HepG2 (cell line): ENCODE results near the gene ACTL8.

ENCODE experiments used
- POLR2A ChIP-seq, 2 experiments: IDR thresholded peaks; 2 replicates each; pipeline ENCODE4 v1.6.1; 2011; ENCODE audit warnings: low read depth in 2 of 2, low read length in 2 of 2, mild to moderate bottlenecking in 1 of 2, moderate library complexity in 1 of 2; ENCODE audit not compliant: insufficient read depth in 1 of 2
- TF ChIP-seq, protein P1 (sequence below): IDR thresholded peaks from 2 replicates; pipeline ENCODE4 v1.6.1; 2012; ENCODE audit warnings: low read depth, low read length, improper control_type of control experiment
- TF ChIP-seq, protein P2 (sequence below): sonication (generic); formaldehyde crosslinking; IDR thresholded peaks from 2 replicates; pipeline ENCODE4 v1.5.0; 2020; ENCODE audit warnings: mild to moderate bottlenecking, missing genetic modification reagents, moderate library complexity
- TF ChIP-seq, protein P3 (sequence below): sonication (generic); formaldehyde crosslinking; IDR thresholded peaks from 2 replicates; pipeline ENCODE4 v1.5.1; 2020; ENCODE audit warnings: mild to moderate bottlenecking, missing genetic modification reagents, moderate library complexity
- TF ChIP-seq, protein P4 (sequence below): IDR thresholded peaks from 2 replicates; pipeline ENCODE4 v1.6.1; 2012; ENCODE audit warnings: low read length, improper control_type of control experiment
- TF ChIP-seq, protein P5 (sequence below): sonication (generic); formaldehyde crosslinking; conservative IDR thresholded peaks from 2 replicates; pipeline ENCODE4 v1.5.0; 2020; ENCODE audit warnings: missing genetic modification reagents
- TF ChIP-seq, protein P6 (sequence below): sonication (generic); formaldehyde crosslinking; IDR thresholded peaks from 2 replicates; pipeline ENCODE4 v1.4.0; 2020; ENCODE audit warnings: mild to moderate bottlenecking, missing genetic modification reagents
- TF ChIP-seq, protein P7 (sequence below): sonication (generic); formaldehyde crosslinking; IDR thresholded peaks from 2 replicates; pipeline ENCODE4 v1.8.1; 2022; ENCODE audit warnings: mild to moderate bottlenecking, missing genetic modification reagents

DNA sequence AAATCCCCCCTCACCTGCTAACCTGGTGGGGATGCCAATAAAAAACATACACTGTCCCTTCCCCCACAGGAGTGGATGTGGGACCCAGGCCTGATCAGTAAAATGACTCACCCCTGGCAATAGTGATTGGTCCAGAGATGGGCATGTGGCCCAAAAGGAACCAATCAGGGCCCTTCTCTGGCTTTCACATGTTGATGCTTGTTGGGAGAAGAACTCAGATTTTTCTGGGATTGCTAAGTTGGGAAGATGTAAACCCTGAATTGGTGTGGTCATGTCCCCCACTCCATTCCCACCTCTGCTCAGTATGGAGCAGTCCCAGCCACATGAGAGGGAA is 43.6 kb upstream of the ACTL8 start:
- TF ChIP-seq, protein P1, sequence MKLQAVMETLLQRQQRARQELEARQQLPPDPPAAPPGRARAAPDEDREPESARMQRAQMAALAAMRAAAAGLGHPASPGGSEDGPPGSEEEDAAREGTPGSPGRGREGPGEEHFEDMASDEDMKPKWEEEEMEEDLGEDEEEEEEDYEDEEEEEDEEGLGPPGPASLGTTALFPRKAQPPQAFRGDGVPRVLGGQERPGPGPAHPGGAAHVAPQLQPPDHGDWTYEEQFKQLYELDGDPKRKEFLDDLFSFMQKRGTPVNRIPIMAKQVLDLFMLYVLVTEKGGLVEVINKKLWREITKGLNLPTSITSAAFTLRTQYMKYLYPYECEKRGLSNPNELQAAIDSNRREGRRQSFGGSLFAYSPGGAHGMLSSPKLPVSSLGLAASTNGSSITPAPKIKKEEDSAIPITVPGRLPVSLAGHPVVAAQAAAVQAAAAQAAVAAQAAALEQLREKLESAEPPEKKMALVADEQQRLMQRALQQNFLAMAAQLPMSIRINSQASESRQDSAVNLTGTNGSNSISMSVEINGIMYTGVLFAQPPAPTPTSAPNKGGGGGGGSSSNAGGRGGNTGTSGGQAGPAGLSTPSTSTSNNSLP: no peak
- TF ChIP-seq, protein P2, sequence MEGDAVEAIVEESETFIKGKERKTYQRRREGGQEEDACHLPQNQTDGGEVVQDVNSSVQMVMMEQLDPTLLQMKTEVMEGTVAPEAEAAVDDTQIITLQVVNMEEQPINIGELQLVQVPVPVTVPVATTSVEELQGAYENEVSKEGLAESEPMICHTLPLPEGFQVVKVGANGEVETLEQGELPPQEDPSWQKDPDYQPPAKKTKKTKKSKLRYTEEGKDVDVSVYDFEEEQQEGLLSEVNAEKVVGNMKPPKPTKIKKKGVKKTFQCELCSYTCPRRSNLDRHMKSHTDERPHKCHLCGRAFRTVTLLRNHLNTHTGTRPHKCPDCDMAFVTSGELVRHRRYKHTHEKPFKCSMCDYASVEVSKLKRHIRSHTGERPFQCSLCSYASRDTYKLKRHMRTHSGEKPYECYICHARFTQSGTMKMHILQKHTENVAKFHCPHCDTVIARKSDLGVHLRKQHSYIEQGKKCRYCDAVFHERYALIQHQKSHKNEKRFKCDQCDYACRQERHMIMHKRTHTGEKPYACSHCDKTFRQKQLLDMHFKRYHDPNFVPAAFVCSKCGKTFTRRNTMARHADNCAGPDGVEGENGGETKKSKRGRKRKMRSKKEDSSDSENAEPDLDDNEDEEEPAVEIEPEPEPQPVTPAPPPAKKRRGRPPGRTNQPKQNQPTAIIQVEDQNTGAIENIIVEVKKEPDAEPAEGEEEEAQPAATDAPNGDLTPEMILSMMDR: no peak
- TF ChIP-seq, protein P3, sequence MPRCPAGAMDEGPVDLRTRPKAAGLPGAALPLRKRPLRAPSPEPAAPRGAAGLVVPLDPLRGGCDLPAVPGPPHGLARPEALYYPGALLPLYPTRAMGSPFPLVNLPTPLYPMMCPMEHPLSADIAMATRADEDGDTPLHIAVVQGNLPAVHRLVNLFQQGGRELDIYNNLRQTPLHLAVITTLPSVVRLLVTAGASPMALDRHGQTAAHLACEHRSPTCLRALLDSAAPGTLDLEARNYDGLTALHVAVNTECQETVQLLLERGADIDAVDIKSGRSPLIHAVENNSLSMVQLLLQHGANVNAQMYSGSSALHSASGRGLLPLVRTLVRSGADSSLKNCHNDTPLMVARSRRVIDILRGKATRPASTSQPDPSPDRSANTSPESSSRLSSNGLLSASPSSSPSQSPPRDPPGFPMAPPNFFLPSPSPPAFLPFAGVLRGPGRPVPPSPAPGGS: no peak
- TF ChIP-seq, protein P4, sequence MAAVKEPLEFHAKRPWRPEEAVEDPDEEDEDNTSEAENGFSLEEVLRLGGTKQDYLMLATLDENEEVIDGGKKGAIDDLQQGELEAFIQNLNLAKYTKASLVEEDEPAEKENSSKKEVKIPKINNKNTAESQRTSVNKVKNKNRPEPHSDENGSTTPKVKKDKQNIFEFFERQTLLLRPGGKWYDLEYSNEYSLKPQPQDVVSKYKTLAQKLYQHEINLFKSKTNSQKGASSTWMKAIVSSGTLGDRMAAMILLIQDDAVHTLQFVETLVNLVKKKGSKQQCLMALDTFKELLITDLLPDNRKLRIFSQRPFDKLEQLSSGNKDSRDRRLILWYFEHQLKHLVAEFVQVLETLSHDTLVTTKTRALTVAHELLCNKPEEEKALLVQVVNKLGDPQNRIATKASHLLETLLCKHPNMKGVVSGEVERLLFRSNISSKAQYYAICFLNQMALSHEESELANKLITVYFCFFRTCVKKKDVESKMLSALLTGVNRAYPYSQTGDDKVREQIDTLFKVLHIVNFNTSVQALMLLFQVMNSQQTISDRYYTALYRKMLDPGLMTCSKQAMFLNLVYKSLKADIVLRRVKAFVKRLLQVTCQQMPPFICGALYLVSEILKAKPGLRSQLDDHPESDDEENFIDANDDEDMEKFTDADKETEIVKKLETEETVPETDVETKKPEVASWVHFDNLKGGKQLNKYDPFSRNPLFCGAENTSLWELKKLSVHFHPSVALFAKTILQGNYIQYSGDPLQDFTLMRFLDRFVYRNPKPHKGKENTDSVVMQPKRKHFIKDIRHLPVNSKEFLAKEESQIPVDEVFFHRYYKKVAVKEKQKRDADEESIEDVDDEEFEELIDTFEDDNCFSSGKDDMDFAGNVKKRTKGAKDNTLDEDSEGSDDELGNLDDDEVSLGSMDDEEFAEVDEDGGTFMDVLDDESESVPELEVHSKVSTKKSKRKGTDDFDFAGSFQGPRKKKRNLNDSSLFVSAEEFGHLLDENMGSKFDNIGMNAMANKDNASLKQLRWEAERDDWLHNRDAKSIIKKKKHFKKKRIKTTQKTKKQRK: no peak
- TF ChIP-seq, protein P5, sequence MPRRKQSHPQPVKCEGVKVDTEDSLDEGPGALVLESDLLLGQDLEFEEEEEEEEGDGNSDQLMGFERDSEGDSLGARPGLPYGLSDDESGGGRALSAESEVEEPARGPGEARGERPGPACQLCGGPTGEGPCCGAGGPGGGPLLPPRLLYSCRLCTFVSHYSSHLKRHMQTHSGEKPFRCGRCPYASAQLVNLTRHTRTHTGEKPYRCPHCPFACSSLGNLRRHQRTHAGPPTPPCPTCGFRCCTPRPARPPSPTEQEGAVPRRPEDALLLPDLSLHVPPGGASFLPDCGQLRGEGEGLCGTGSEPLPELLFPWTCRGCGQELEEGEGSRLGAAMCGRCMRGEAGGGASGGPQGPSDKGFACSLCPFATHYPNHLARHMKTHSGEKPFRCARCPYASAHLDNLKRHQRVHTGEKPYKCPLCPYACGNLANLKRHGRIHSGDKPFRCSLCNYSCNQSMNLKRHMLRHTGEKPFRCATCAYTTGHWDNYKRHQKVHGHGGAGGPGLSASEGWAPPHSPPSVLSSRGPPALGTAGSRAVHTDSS (CRISPR knock-in tag): no peak
- TF ChIP-seq POLR2A (IDR thresholded peaks at IDR 0.05; ENCODE audit: insufficient read depth in 1 of 2, low read depth in 2 of 2, low read length in 2 of 2): no peak
- TF ChIP-seq, protein P6, sequence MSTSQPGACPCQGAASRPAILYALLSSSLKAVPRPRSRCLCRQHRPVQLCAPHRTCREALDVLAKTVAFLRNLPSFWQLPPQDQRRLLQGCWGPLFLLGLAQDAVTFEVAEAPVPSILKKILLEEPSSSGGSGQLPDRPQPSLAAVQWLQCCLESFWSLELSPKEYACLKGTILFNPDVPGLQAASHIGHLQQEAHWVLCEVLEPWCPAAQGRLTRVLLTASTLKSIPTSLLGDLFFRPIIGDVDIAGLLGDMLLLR: no peak
- TF ChIP-seq, protein P7, sequence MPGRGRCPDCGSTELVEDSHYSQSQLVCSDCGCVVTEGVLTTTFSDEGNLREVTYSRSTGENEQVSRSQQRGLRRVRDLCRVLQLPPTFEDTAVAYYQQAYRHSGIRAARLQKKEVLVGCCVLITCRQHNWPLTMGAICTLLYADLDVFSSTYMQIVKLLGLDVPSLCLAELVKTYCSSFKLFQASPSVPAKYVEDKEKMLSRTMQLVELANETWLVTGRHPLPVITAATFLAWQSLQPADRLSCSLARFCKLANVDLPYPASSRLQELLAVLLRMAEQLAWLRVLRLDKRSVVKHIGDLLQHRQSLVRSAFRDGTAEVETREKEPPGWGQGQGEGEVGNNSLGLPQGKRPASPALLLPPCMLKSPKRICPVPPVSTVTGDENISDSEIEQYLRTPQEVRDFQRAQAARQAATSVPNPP (CRISPR knock-in tag): no peak
